Inflammatory macrophage treated with lipopolysaccharide for 4 hours (primary cell): ENCODE measurements around the gene DARS2.
A peak's percentile ranks its signal among the peaks of the same experiment; 100 is the strongest.
"Not testable (repeated sequence)": the region's sequence is repeated elsewhere in the genome, so short reads cannot be mapped to it uniquely, and the experiment has no call there.

ENCODE experiments used
- DNase-seq: peaks from one replicate; pipeline ENCODE4 v3.0.0-alpha.2; 2020

Gene DARS2, protein sequence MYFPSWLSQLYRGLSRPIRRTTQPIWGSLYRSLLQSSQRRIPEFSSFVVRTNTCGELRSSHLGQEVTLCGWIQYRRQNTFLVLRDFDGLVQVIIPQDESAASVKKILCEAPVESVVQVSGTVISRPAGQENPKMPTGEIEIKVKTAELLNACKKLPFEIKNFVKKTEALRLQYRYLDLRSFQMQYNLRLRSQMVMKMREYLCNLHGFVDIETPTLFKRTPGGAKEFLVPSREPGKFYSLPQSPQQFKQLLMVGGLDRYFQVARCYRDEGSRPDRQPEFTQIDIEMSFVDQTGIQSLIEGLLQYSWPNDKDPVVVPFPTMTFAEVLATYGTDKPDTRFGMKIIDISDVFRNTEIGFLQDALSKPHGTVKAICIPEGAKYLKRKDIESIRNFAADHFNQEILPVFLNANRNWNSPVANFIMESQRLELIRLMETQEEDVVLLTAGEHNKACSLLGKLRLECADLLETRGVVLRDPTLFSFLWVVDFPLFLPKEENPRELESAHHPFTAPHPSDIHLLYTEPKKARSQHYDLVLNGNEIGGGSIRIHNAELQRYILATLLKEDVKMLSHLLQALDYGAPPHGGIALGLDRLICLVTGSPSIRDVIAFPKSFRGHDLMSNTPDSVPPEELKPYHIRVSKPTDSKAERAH

DNA sequence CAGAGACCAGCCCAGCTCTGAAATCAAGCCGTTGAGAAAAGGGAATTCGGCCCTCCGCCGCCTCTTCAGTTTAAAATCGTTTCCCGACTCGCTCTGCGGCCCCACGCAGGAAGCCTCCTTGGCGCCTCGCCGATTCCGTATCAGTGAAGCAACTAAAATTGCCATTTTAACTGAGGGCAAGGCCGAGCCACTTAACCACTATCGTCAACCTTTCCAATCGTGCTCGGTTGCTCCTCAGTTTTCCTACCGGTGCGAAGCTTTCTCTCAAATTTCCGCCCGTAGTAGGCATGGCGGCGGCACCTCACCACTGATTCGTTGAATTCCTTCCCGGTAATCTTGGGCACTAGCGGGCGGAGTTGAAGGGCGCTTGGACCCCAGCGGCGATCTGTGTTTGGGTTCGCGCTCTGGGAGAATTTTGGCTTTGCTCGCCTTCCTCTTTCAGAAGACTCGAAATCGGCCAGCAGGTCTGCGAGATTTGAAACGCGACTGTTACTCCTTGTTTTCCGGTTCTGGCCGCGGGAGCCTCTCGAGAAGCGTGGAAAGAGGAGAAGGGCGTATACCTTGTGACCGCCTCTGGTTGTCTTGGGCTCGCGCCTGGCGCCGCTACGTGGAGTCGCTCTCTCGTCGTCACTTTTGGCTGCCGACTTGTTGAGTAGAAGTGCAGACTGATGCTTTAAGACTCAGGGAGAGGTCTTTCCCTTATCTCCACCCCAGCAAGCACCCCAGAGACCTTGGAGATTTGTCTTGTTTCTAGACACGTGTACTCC, at the start of gene DARS2, which contains the start of gene CENPL:
Gene DARS2, plus strand, starts transcription at position 359 of the 767 bp plus-strand sequence. CDS start 557 bp downstream, outside the sequence.
Gene CENPL, minus strand, starts transcription at position 569 of the 767 bp plus-strand sequence. CDS start 13,584 bp downstream, outside the sequence.
- DNase-seq, result peak; percentile 98

- DNase-seq, result peak; percentile 19
These were observed 48.8 kb upstream of the DARS2 start for GRCh38 chr1:173775578-173776226.

DNA sequence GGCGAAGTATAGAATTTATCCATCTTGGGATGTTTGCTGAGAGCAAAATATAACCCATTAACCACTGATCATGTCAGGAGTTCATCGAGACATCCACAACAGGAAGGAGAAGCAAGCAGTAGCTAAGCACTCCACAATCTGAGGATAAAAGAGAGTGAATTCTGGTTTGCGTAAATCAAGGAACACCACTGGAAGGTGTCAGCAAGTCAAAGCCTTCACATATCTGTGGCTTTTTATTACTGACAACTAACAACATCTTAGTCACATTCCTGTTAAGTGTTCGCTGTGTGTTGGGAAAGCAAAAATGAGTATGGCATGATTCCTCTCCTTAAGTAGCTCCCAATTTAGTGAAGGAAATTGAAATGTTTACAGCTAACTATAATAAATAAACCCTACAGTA, 44.5 kb upstream of the DARS2 start:
- DNase-seq, result no peak

- no peak for DNase-seq
These were observed 39.5 kb upstream of the DARS2 start for GRCh38 chr1:173784997-173785396.

- no peak for DNase-seq
These were observed 34.6 kb upstream of the DARS2 start for GRCh38 chr1:173789841-173790240.

DNA sequence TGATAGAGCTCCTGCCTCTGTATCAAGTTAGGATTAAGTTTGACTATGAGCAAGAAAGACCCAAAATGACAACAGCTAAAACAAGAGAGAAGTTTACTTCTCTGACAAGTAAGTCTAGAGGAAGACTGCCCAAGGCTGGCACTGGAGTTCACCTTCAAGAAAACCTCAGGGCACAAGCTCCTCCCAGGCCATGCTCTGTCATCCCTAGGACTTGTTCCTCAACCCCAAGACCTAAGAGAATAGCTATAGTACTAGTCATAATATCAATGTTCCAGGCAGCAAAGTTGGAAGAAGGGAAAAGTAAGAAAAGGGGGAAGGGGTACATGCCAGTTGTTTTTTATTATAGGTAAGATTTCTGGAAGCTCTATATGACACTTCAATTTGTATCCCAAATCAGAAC, 26.4 kb upstream of the DARS2 start:
- DNase-seq, result no peak

DNA sequence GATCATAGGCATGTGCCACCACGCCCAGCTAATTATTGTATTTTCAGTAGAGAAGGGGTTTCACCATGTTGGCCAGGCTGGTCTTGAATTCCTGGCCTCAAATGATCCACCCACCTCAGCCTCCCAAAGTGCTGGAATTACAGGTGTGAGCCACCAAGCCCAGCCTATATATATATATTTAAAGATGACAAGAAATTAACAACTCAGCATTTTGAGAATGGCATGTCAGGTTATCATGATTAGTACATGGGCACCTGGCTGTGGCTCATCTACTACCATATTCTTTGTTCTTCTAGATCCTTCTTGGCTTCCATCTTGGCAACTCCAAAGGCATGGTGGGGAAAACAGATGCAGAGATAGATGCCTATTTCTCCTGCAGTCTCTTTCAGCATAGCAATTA, 24.5 kb upstream of the DARS2 start:
- not testable (repeated sequence) for DNase-seq

GRCh38 chr1:173802961-173803360, 21.5 kb upstream of the DARS2 start:
- DNase-seq, result no peak

GRCh38 chr1:173813654-173814053, 10.8 kb upstream of the DARS2 start:
- not testable (repeated sequence) for DNase-seq

DNA sequence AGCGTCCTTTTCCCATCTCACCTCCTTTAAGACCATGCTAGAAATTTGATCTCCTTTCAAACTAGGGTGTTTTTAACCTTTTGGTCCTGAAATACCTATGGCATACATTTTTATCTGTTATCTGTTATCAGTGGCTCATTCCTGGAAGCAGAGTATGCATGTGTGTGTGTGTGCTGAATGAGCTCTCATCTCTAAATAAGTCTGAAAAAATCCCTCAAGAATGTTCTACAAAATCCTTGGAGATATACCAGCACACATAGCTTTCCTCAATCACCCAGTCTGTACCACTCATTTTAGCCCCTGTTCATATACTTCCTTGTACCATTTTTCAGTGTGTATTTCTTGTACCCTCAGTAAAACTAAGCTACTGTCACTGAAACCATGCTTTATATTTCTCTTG, 6.0 kb upstream of the DARS2 start:
- DNase-seq, result no peak

- no peak for DNase-seq
These were observed 2.8 kb upstream of the DARS2 start for GRCh38 chr1:173821680-173822079.

GRCh38 chr1:173823781-173824314, 625 bp upstream of the DARS2 start:
- no peak for DNase-seq

GRCh38 chr1:173827611-173828010, 3.1 kb downstream of the DARS2 start:
- no peak for DNase-seq

GRCh38 chr1:173832748-173833147, 8.3 kb downstream of the DARS2 start:
- no peak for DNase-seq

DNA sequence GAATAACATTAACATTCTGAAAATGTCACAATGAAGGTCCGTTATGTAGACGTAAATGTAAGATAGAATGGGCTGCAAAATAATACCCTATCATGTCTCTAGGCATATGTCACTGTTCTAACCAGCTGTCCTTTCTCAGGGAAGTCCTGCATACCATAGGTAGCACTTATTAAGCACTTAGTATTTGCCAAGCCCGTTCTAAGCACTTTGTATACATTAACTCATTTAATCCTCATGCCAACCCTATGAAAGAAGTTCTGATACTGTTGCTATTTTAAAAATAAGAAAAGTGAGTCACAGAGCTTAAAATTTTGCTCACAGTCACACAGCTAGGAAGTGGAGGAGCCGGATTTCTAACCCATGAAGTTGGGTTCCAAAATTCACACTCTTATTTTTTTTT, 27.6 kb downstream of the DARS2 start:
- no peak for DNase-seq

DNA sequence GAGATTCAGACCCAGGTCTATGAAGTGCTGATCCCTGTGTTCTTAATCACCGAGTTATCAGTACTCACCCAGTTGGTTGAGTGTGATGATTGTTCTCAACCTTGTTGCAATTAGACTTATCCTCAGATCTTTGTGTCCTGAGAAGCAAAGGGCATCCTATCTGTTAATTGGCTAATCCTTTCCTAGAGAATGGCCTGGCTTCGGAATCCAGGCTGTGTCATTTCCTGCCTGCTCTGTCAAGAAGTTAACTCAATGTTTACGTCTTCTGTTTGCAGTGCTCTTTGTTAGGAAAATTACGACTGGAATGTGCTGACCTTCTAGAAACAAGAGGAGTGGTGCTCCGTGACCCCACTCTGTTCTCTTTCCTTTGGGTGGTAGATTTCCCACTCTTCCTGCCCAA, 28.6 kb downstream of the DARS2 start:
- no peak for DNase-seq

- DNase-seq, result no peak
These were observed 31.5 kb downstream of the DARS2 start for GRCh38 chr1:173856014-173856413.

DNA sequence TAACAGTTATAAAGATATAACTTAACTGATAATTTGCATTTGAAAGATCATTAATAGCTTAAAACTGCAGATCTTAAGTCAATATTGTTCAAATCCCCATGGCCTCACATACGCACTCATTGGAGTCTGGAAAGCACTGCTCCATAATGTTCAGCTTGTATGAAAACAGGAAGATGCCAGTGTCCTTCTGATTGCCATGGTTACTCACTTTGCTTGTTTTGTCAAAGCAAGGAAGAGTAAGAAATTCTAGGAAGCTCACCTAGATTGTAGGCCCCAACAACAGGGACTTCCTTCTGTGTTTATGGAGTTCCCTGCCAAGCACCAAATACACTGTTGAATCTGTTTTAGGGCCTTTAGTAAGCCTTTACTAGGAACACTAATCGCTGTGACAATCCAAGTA, 32.4 kb downstream of the DARS2 start:
- DNase-seq, result no peak

DNA sequence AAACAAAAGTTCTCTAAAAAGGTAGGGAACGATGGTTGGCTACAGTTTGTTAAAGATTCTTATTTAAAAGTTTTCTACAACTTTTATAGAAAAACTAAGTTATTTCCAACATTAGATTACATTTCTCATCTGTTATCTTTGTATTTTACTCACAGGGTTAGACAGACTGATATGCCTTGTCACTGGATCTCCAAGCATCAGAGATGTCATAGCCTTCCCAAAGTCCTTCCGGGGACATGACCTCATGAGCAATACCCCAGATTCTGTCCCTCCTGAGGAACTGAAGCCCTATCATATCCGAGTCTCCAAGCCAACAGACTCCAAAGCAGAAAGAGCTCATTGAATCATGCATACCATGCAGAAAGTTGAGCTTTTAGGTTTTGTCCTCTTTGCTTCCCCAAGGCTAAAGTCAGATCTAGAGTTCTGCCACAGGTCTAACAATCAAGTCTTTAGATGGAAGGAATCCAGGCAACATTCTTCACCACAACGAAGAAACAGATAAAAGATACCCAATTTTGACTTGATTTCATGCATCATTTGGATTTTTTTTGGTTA, 33.0 kb downstream of the DARS2 start:
- no peak for DNase-seq

DNA sequence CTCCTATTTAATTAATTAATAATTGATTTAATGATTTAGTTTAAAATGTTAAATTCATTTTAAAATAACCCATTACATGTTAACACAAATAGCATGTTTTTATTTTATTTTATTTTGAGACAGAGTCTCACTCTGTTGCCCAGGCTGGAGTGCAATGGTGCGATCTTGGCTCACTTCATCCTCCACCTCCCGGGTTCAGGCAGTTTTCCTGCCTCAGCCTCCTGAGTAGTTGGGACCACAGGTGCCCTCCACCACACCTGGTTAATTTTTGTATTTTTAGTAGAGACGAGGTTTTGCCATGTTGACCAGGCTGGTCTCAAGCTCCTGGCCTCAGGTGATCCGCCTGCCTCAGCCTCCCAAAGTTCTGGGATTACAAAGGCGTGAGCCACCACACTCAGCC, 35.1 kb downstream of the DARS2 start:
- DNase-seq, result not testable (repeated sequence)

- DNase-seq, result no peak
These were observed 35.6 kb downstream of the DARS2 start for GRCh38 chr1:173860065-173860464.

DNA sequence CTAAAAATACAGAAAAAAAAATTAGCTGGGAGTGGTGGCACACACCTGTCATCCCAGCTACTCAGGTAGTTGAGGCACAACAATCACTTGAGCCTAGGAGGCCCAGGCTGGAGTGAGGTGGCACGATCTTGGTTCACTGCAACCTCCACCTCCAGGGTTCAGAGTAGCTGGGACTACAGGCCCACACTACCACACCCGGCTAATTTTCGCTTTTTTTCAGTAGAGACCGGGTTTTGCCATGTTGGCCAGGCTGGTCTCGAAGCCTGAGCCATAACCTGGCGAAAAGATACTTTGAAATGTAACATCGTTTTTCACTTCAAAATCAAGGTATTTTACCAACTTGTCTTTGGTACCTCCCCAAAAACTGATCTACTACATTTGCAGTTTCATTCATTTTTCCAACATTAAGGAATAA, 37.3 kb downstream of the DARS2 start:
- DNase-seq, result no peak
